Astrocyte of the cerebellum (primary cell): ENCODE data around the gene MBL2.

ENCODE experiments used
- DNase-seq: peaks from one replicate; pipeline ENCODE4 v3.0.0-alpha.2; 2011; ENCODE audit warnings: low read depth
- H3K4me3 ChIP-seq: 2 replicates; pipeline ENCODE4 v1.5.1; 2011; ENCODE audit warnings: mild to moderate bottlenecking, low read depth, low read length, moderate library complexity
- CTCF ChIP-seq: IDR thresholded peaks from 2 replicates; pipeline ENCODE4 v1.5.1; 2012; ENCODE audit warnings: low read length, low read depth, moderate library complexity, mild to moderate bottlenecking; ENCODE audit errors: missing control alignments
- in situ Hi-C: cut with HindIII; loops from 2 replicates; pipeline ENCODE4 v1.10.0; 2017; ENCODE audit warnings: low sequenced_read_pairs

MBL2 gene

GRCh38 chr10:52772623-52773022 is at the start of gene MBL2:
MBL2 (minus strand) TSS chr10:52772784; CDS start chr10:52771635, 1,149 bp downstream.
- in situ Hi-C loops = no loop called here
- TF ChIP-seq CTCF = no peak
- DNase-seq = no peak
- no peak within 1 kb of the TSS for H3K4me3 ChIP-seq

- in situ Hi-C loops = no loop called here
- DNase-seq = no peak
- H3K4me3 ChIP-seq = no peak overlapping the region
- TF ChIP-seq CTCF = no peak
Observed at GRCh38 chr10:52820309-52820708, 47.7 kb upstream of the MBL2 start.

GRCh38 chr10:52818019-52818418 is 45.4 kb upstream of the MBL2 start:
- H3K4me3 ChIP-seq = no peak overlapping the region
- peak; percentile 69 for TF ChIP-seq CTCF
- in situ Hi-C loops = no loop called here
- peak; percentile 27 for DNase-seq

GRCh38 chr10:52814506-52814905 is 41.9 kb upstream of the MBL2 start:
- no peak overlapping the region for H3K4me3 ChIP-seq
- no peak for DNase-seq
- in situ Hi-C loops = no loop called here
- TF ChIP-seq CTCF = no peak

GRCh38 chr10:52811776-52812175 is 39.2 kb upstream of the MBL2 start:
- in situ Hi-C loops = no loop called here
- no peak for TF ChIP-seq CTCF
- no peak overlapping the region for H3K4me3 ChIP-seq
- no peak for DNase-seq

- TF ChIP-seq CTCF = no peak
- in situ Hi-C loops = no loop called here
- H3K4me3 ChIP-seq = no peak overlapping the region
- DNase-seq = no peak
Observed at GRCh38 chr10:52810761-52811160, 38.2 kb upstream of the MBL2 start.

- no peak overlapping the region for H3K4me3 ChIP-seq
- no peak for DNase-seq
- in situ Hi-C loops = no loop called here
- no peak for TF ChIP-seq CTCF
Observed at GRCh38 chr10:52807803-52808202, 35.2 kb upstream of the MBL2 start.
